GM12892 (cell line): ENCODE measurements around the gene GLI2.

Experiments
- DNase-seq: peaks from one replicate; pipeline ENCODE4 v3.0.0; 2011; ENCODE audit not compliant: insufficient read length
- FAIRE-seq: peaks from 2 replicates; lab custom pipeline; 2011; peaks lifted over from hg19 to GRCh38; lab: Jason Lieb, UNC
- POLR2A ChIP-seq: IDR thresholded peaks from 2 replicates; pipeline ENCODE4 v1.6.1; 2011; ENCODE audit warnings: low read depth, low read length, control low read depth
- POLR2AphosphoS5 ChIP-seq: IDR thresholded peaks from 2 replicates; pipeline ENCODE4 v1.6.1; 2011; ENCODE audit warnings: low read depth, low read length, control low read depth
- TAF1 ChIP-seq: IDR thresholded peaks from 2 replicates; pipeline ENCODE4 v1.6.1; 2011; ENCODE audit warnings: low read depth, mild to moderate bottlenecking, control low read depth, low read length, borderline replicate concordance

Gene GLI2

GRCh38 chr2:120780402-120780801 lies 44.7 kb downstream of the GLI2 start:
- DNase-seq (no peak), FAIRE-seq (no peak)
- TF ChIP-seq TAF1 (no peak), POLR2A (no peak), POLR2AphosphoS5 (no peak)

GRCh38 chr2:120783371-120783791 lies 47.7 kb downstream of the GLI2 start:
- FAIRE-seq (no peak), DNase-seq (no peak)

GRCh38 chr2:120783969-120784372 lies 48.3 kb downstream of the GLI2 start:
- TF ChIP-seq POLR2AphosphoS5 (no peak), POLR2A (no peak), TAF1 (no peak)
- no peak for FAIRE-seq

More at GRCh38 chr2:120783371-120783791, 47.7 kb downstream of the GLI2 start:
- TF ChIP-seq TAF1 (no peak), POLR2AphosphoS5 (no peak), POLR2A (no peak)

More at GRCh38 chr2:120783969-120784372, 48.3 kb downstream of the GLI2 start:
- no peak for DNase-seq
